22Rv1 (cell line): ENCODE results near the gene C12orf42.

Experiments
- H3K27ac ChIP-seq: fragments of 450-650 bp; 2 replicates; pipeline ENCODE4 v1.5.1; 2017
- CTCF ChIP-seq: fragments of 450-650 bp; IDR thresholded peaks from 2 replicates; pipeline ENCODE4 v1.5.1; 2017; ENCODE audit warnings: mild to moderate bottlenecking
- ZFX ChIP-seq: fragments of 450-650 bp; IDR thresholded peaks from 2 replicates; pipeline ENCODE4 v1.6.1; 2017; ENCODE audit warnings: antibody characterized with exemption, borderline replicate concordance

Gene C12orf42

GRCh38 chr12:103469719-103470118 lies 26.0 kb downstream of the C12orf42 start:
- no peak overlapping the region for H3K27ac ChIP-seq
- TF ChIP-seq ZFX (no peak), CTCF (no peak)

GRCh38 chr12:103468837-103469236 lies 26.9 kb downstream of the C12orf42 start:
- TF ChIP-seq ZFX = no peak
- no peak for TF ChIP-seq CTCF

GRCh38 chr12:103462675-103463074 lies 33.1 kb downstream of the C12orf42 start:
- TF ChIP-seq ZFX (no peak), CTCF (no peak)
- H3K27ac ChIP-seq = no peak overlapping the region

More at GRCh38 chr12:103468837-103469236, 26.9 kb downstream of the C12orf42 start:
- H3K27ac ChIP-seq = no peak overlapping the region

- no peak overlapping the region for H3K27ac ChIP-seq
- TF ChIP-seq CTCF (no peak), ZFX (no peak)
Measured at GRCh38 chr12:103457471-103457870, 38.3 kb downstream of the C12orf42 start.

- H3K27ac ChIP-seq = no peak overlapping the region
- TF ChIP-seq ZFX = no peak
- TF ChIP-seq CTCF = no peak
Measured at GRCh38 chr12:103456006-103456405, 39.8 kb downstream of the C12orf42 start.

- TF ChIP-seq CTCF (no peak), ZFX (no peak)
- H3K27ac ChIP-seq = no peak overlapping the region
Measured at GRCh38 chr12:103455020-103455763, 40.6 kb downstream of the C12orf42 start.

GRCh38 chr12:103444983-103445382 lies 50.8 kb downstream of the C12orf42 start:
- H3K27ac ChIP-seq = no peak overlapping the region
- TF ChIP-seq CTCF (no peak), ZFX (no peak)
